ENCODE results near the gene AP1B1. TPM values are rescaled to one million over a fixed set of nuclear protein-coding genes. Genes with fewer than 3 reads are reported as not detected.

Gene AP1B1
- polyA plus RNA-seq, 1 donor (not counting 4 experiments of a cell fraction or from before 2014, with no cell fraction given), result 55.3 TPM

- TF ChIP-seq CTCF (optimal IDR thresholded peaks at IDR 0.05 in 1 of 3, IDR thresholded peaks at IDR 0.05 in 1 of 3, conservative IDR thresholded peaks at IDR 0.05 in 1 of 3; ENCODE audit: extremely low read depth in 1 of 3, insufficient read depth in 2 of 3, low read length in 3 of 3), result no peak
- TF ChIP-seq EZH2 (IDR thresholded peaks at IDR 0.05; ENCODE audit: low read length), result no peak
- Histone ChIP-seq H3K9ac (ENCODE audit: control insufficient read depth, extremely low read depth, insufficient read depth, low read length) (peak overlapping the region; percentile 62), H3K4me3 (ENCODE audit: control insufficient read depth in 2 of 3, extremely low read depth in 1 of 3, insufficient read depth in 2 of 3, low read depth in 1 of 3, low read length in 3 of 3) (no peak overlapping the region), H3K36me3 (ENCODE audit: control insufficient read depth in 2 of 2, extremely low read depth in 1 of 2, insufficient read depth in 2 of 2, low read length in 2 of 2) (peaks cover 5 to 20% of the 10 kb centered on the region in 2 experiments), H3K9me1 (ENCODE audit: control insufficient read depth, extremely low read depth, insufficient read depth, low read length) (no peaks in the 10 kb centered on the region), H3K9me3 (ENCODE audit: control insufficient read depth, low read depth, low read length) (no peaks in the 10 kb centered on the region), H3K4me2 (ENCODE audit: control insufficient read depth, extremely low read depth, insufficient read depth, low read depth, low read length) (peak overlapping the region; percentile 54), H3K4me1 (ENCODE audit: control insufficient read depth, extremely low read depth, insufficient read depth, low read length) (peaks cover 49% of the 10 kb centered on the region), H3K79me2 (ENCODE audit: control insufficient read depth, insufficient read depth, low read length) (peaks cover 24% of the 10 kb centered on the region), H4K20me1 (ENCODE audit: control insufficient read depth, extremely low read depth, insufficient read depth, low read length) (peaks cover 7% of the 10 kb centered on the region), H3K27me3 (ENCODE audit: control insufficient read depth, extremely low read depth, insufficient read depth, low read length) (peaks cover 28% of the 10 kb centered on the region), H2AFZ (ENCODE audit: control insufficient read depth, low read length) (no peak overlapping the region), H3K27ac (ENCODE audit: control insufficient read depth, insufficient read depth, low read length) (peak overlapping the region; percentile 76)
- dilution Hi-C loops (cut with MboI; ENCODE audit: extremely low pct_ligation_motif_present, low sequenced_read_pairs), result no loop called here
- peak; percentile 59 for FAIRE-seq
- peak; percentile 69 for DNase-seq (ENCODE audit: low read depth, low spot score)
Measured at GRCh38 chr22:29310863-29311339, 77.5 kb downstream of the AP1B1 start.

GRCh38 chr22:29310065-29310862, 78.1 kb downstream of the AP1B1 start:
- Histone ChIP-seq H3K9me3 (ENCODE audit: control insufficient read depth, low read depth, low read length) (no peaks in the 10 kb centered on the region), H2AFZ (ENCODE audit: control insufficient read depth, low read length) (no peak overlapping the region), H4K20me1 (ENCODE audit: control insufficient read depth, extremely low read depth, insufficient read depth, low read length) (peaks cover 7% of the 10 kb centered on the region), H3K27me3 (ENCODE audit: control insufficient read depth, extremely low read depth, insufficient read depth, low read length) (peaks cover 23% of the 10 kb centered on the region), H3K27ac (ENCODE audit: control insufficient read depth, insufficient read depth, low read length) (peak overlapping the region; percentile 76), H3K79me2 (ENCODE audit: control insufficient read depth, insufficient read depth, low read length) (peaks cover 24% of the 10 kb centered on the region), H3K4me2 (ENCODE audit: control insufficient read depth, extremely low read depth, insufficient read depth, low read depth, low read length) (peak overlapping the region; percentile 54), H3K36me3 (ENCODE audit: control insufficient read depth in 2 of 2, extremely low read depth in 1 of 2, insufficient read depth in 2 of 2, low read length in 2 of 2) (peaks cover 5 to 20% of the 10 kb centered on the region in 2 experiments), H3K4me1 (ENCODE audit: control insufficient read depth, extremely low read depth, insufficient read depth, low read length) (peaks cover 50% of the 10 kb centered on the region), H3K4me3 (ENCODE audit: control insufficient read depth in 2 of 3, extremely low read depth in 1 of 3, insufficient read depth in 2 of 3, low read depth in 1 of 3, low read length in 3 of 3) (no peak overlapping the region), H3K9ac (ENCODE audit: control insufficient read depth, extremely low read depth, insufficient read depth, low read length) (peak overlapping the region; percentile 62), H3K9me1 (ENCODE audit: control insufficient read depth, extremely low read depth, insufficient read depth, low read length) (no peaks in the 10 kb centered on the region)
- dilution Hi-C loops (cut with MboI; ENCODE audit: extremely low pct_ligation_motif_present, low sequenced_read_pairs), result no loop called here
- FAIRE-seq, result no peak
- DNase-seq (ENCODE audit: low read depth, low spot score), result no peak
- TF ChIP-seq EZH2 (IDR thresholded peaks at IDR 0.05; ENCODE audit: low read length), result no peak
- no peak for TF ChIP-seq CTCF (optimal IDR thresholded peaks at IDR 0.05 in 1 of 3, IDR thresholded peaks at IDR 0.05 in 1 of 3, conservative IDR thresholded peaks at IDR 0.05 in 1 of 3; ENCODE audit: extremely low read depth in 1 of 3, insufficient read depth in 2 of 3, low read length in 3 of 3)

Data from keratinocyte (primary cell).